CD8-positive, alpha-beta memory T cell (primary cell): ENCODE measurements around the gene SLCO4A1. TPM values are rescaled to one million over a fixed set of nuclear protein-coding genes. Genes with fewer than 3 reads are reported as not detected.

Source experiments
- CTCF ChIA-PET: fragments of 350-600 bp; sonication (Branson Sonifier 250); formaldehyde crosslinking; loops from one replicate; lab custom pipeline; 2021; ENCODE audit warnings: antibody characterized with exemption; lab: Charles Lee
- POLR2A ChIA-PET: fragments of 350-600 bp; sonication (Branson Sonifier 250); formaldehyde crosslinking; loops from one replicate; lab custom pipeline; 2021; ENCODE audit warnings: antibody characterized with exemption; lab: Charles Lee
- DNase-seq, 5 donors: peaks; one replicate each; pipeline versions ENCODE4 v3.0.0 to v3.0.0-alpha.2; 2020 to 2022; ENCODE audit warnings: mixed read lengths in 1 of 5
- H3K27ac ChIP-seq: one replicate; pipeline ENCODE4 v1.7.0; 2013; ENCODE audit warnings: low read depth, mild to moderate bottlenecking, low read length, moderate library complexity
- H3K27me3 ChIP-seq: 2 replicates; pipeline ENCODE4 v1.7.0; 2013; ENCODE audit warnings: low read length, mild to moderate bottlenecking; ENCODE audit not compliant: insufficient read depth, poor library complexity, severe bottlenecking
- H3K36me3 ChIP-seq: 2 replicates; pipeline ENCODE4 v1.7.0; 2013; ENCODE audit warnings: mild to moderate bottlenecking, low read length, moderate library complexity; ENCODE audit not compliant: insufficient read depth
- H3K4me1 ChIP-seq: 2 replicates; pipeline ENCODE4 v1.7.0; 2013; ENCODE audit warnings: mild to moderate bottlenecking, low read length, moderate library complexity; ENCODE audit not compliant: insufficient read depth
- H3K4me3 ChIP-seq: 2 replicates; pipeline ENCODE4 v1.7.0; 2013; ENCODE audit warnings: mild to moderate bottlenecking, low read length
- H3K9me3 ChIP-seq: 2 replicates; pipeline ENCODE4 v1.7.0; 2013; ENCODE audit warnings: mild to moderate bottlenecking, low read length
- H3K27ac Mint-ChIP-seq, 8 donors: one replicate each; pipeline ENCODE4 v1.8.0; 2020 to 2021; ENCODE audit warnings: mixed read lengths in 8 of 8, mild to moderate bottlenecking in 6 of 8, inconsistent platforms in 3 of 8, moderate library complexity in 3 of 8
- H3K27me3 Mint-ChIP-seq, 2 donors: one replicate each; pipeline ENCODE4 v1.8.0; 2020 to 2021; ENCODE audit warnings: mixed read lengths in 2 of 2, mild to moderate bottlenecking in 1 of 2, moderate library complexity in 1 of 2
- H3K36me3 Mint-ChIP-seq, 3 donors: one replicate each; pipeline ENCODE4 v1.8.0; 2020 to 2021; ENCODE audit warnings: mixed read lengths in 3 of 3, inconsistent platforms in 1 of 3, mild to moderate bottlenecking in 1 of 3
- H3K4me1 Mint-ChIP-seq, 3 donors: one replicate each; pipeline ENCODE4 v1.8.0; 2020 to 2021; ENCODE audit warnings: mixed read lengths in 3 of 3, inconsistent platforms in 1 of 3, mild to moderate bottlenecking in 1 of 3
- H3K4me3 Mint-ChIP-seq, 7 donors: one replicate each; pipeline ENCODE4 v1.8.0; 2020 to 2021; ENCODE audit warnings: mixed read lengths in 7 of 7, mild to moderate bottlenecking in 6 of 7, moderate library complexity in 4 of 7, inconsistent platforms in 2 of 7
- H3K9me3 Mint-ChIP-seq, 5 donors: one replicate each; pipeline ENCODE4 v1.8.0; 2020 to 2022; ENCODE audit warnings: mixed read lengths in 5 of 5, mild to moderate bottlenecking in 3 of 5, moderate library complexity in 2 of 5, inconsistent platforms in 1 of 5
- polyA plus RNA-seq: library from polyadenylated mRNA; unstranded; fragments of 300-500 nt; fragmentation: Illumina TruSeq; gene quantifications from one replicate; pipeline ENCODE4 v1.2.3, GENCODE V29; 2021
- total RNA-seq, 2 experiments: library from RNA; stranded (reverse); gene quantifications; one replicate each; pipeline ENCODE4 v1.2.3, GENCODE V29; 2021

The SLCO4A1 gene
- total and polyA plus RNA-seq, 3 experiments from 2014 or later = 0.47 to 44.9 (median 42.0) TPM

DNA sequence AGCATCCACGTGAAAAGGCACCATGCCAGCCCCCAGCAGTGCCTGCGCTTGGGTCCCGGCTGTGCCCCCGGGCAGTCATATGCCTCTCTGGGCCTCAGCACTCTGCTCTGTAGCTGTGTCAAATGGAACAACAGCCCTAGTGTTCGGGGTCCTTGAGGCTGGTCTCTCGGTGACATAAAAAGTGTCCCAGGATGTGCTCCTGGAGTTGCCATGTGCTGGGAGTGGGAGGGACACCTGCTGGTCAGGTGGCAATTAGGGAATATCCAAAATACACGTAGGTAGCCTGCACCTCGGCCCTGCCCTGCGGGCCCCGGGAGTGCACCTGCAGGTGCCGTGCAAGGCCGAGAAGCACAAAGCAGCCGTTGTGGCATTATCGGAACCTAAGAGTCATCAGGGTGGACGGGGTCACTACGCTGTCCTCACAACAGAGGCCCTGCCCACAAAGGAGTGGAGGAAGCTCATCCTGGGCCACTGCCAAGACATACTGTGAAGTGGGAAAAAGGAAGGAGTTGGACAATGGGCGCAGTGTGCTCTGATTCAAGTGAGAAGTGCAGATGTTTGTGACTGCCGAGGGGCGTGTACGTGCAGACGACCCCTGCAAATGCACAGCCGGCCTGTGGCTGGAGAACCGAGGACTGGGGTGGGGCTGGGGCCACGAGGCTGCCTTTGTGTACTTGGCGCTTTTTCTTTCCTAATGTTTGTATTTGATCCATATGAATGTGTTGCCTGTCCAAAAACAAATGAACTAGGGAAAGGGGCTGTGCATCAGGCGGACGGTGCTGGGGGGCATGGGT, 24.6 kb downstream of the SLCO4A1 start:
- Histone ChIP-seq H3K36me3 (no peaks in the 10 kb centered on the region), H3K27ac (no peak overlapping the region), H3K27me3 (no peaks in the 10 kb centered on the region), H3K9me3 (no peaks in the 10 kb centered on the region), H3K4me1 (no peaks in the 10 kb centered on the region), H3K4me3 (no peak overlapping the region)
- no peak for DNase-seq
- H3K36me3 Mint-ChIP-seq = no peaks in the 10 kb centered on the region
- H3K27ac Mint-ChIP-seq = peak overlapping the region in 1 of 8 donors; percentile 65
- ChIA-PET POLR2A (no interaction called here), CTCF (interaction anchor here (1.0 to 1.6 kb wide), 3 partner anchors 125 to 142 kb away, joined by 4 to 11 read pairs (median 8); no protein-coding TSS in a partner anchor)
- no peaks in the 10 kb centered on the region for H3K4me1 Mint-ChIP-seq
- no peaks in the 10 kb centered on the region for H3K27me3 Mint-ChIP-seq
- no peaks in the 10 kb centered on the region for H3K9me3 Mint-ChIP-seq
- H3K4me3 Mint-ChIP-seq = no peak overlapping the region

GRCh38 chr20:62667530-62668440, 25.5 kb downstream of the SLCO4A1 start:
- no peaks in the 10 kb centered on the region for H3K9me3 Mint-ChIP-seq
- Histone ChIP-seq H3K4me1 (no peaks in the 10 kb centered on the region), H3K27ac (no peak overlapping the region), H3K27me3 (no peaks in the 10 kb centered on the region), H3K36me3 (no peaks in the 10 kb centered on the region), H3K9me3 (no peaks in the 10 kb centered on the region), H3K4me3 (no peak overlapping the region)
- no peaks in the 10 kb centered on the region for H3K4me1 Mint-ChIP-seq
- ChIA-PET POLR2A (no interaction called here), CTCF (interaction anchor here (0.7 to 1.6 kb wide), 5 partner anchors 116 to 141 kb away, joined by 3 to 11 read pairs (median 4); no protein-coding TSS in a partner anchor)
- DNase-seq = no peak
- peak overlapping the region in 1 of 8 donors; percentile 65 for H3K27ac Mint-ChIP-seq
- H3K27me3 Mint-ChIP-seq = no peaks in the 10 kb centered on the region
- no peaks in the 10 kb centered on the region for H3K36me3 Mint-ChIP-seq
- H3K4me3 Mint-ChIP-seq = no peak overlapping the region

- Mint-ChIP-seq H3K4me3 (no peak overlapping the region), H3K27me3 (no peaks in the 10 kb centered on the region), H3K9me3 (no peaks in the 10 kb centered on the region), H3K4me1 (no peaks in the 10 kb centered on the region), H3K36me3 (no peaks in the 10 kb centered on the region), H3K27ac (peak overlapping the region in 1 of 8 donors; percentile 32)
- Histone ChIP-seq H3K9me3 (no peaks in the 10 kb centered on the region), H3K27me3 (no peaks in the 10 kb centered on the region), H3K36me3 (no peaks in the 10 kb centered on the region), H3K4me3 (no peak overlapping the region), H3K27ac (no peak overlapping the region), H3K4me1 (no peaks in the 10 kb centered on the region)
- ChIA-PET POLR2A (no interaction called here), CTCF (interaction anchor here (1.0 to 1.6 kb wide), 7 partner anchors 72 to 140 kb away, joined by 3 to 11 read pairs (median 4); no protein-coding TSS in a partner anchor)
- peak in 4 of 5 donors; percentile 24 to 51 (median 37) for DNase-seq
Measured at GRCh38 chr20:62668441-62669027, 26.2 kb downstream of the SLCO4A1 start.

- Mint-ChIP-seq H3K36me3 (no peaks in the 10 kb centered on the region), H3K4me1 (no peaks in the 10 kb centered on the region), H3K27me3 (no peaks in the 10 kb centered on the region), H3K27ac (peak overlapping the region in 1 of 8 donors; percentile 32), H3K9me3 (no peaks in the 10 kb centered on the region), H3K4me3 (no peak overlapping the region)
- H3K27me3 ChIP-seq = no peaks in the 10 kb centered on the region
- ChIA-PET POLR2A (no interaction called here), CTCF (interaction anchor here (1.0 to 1.6 kb wide), 4 partner anchors 71 to 342 kb away, joined by 3 to 6 read pairs (median 4); no protein-coding TSS in a partner anchor)
- H3K4me1 ChIP-seq = no peaks in the 10 kb centered on the region
- DNase-seq = no peak
- H3K9me3 ChIP-seq = no peaks in the 10 kb centered on the region
- no peaks in the 10 kb centered on the region for H3K36me3 ChIP-seq
- no peak overlapping the region for H3K4me3 ChIP-seq
- H3K27ac ChIP-seq = no peak overlapping the region
Measured at GRCh38 chr20:62669249-62669648, 26.9 kb downstream of the SLCO4A1 start.

GRCh38 chr20:62670156-62670555, 27.9 kb downstream of the SLCO4A1 start:
- Mint-ChIP-seq H3K36me3 (no peaks in the 10 kb centered on the region), H3K27me3 (no peaks in the 10 kb centered on the region), H3K9me3 (no peaks in the 10 kb centered on the region), H3K4me3 (no peak overlapping the region), H3K27ac (no peak overlapping the region), H3K4me1 (no peaks in the 10 kb centered on the region)
- DNase-seq = no peak
- Histone ChIP-seq H3K9me3 (no peaks in the 10 kb centered on the region), H3K27ac (no peak overlapping the region), H3K36me3 (no peaks in the 10 kb centered on the region), H3K27me3 (no peaks in the 10 kb centered on the region), H3K4me3 (no peak overlapping the region), H3K4me1 (no peaks in the 10 kb centered on the region)
- CTCF ChIA-PET = interaction anchor here (1.1 to 1.6 kb wide), 2 partner anchors 70 to 341 kb away, joined by 3 read pairs; no protein-coding TSS in a partner anchor
- POLR2A ChIA-PET = no interaction called here

- POLR2A ChIA-PET = no interaction called here
- H3K27ac Mint-ChIP-seq = peak overlapping the region in 1 of 8 donors; percentile 85
Measured at GRCh38 chr20:62670998-62671397, 28.7 kb downstream of the SLCO4A1 start.

DNA sequence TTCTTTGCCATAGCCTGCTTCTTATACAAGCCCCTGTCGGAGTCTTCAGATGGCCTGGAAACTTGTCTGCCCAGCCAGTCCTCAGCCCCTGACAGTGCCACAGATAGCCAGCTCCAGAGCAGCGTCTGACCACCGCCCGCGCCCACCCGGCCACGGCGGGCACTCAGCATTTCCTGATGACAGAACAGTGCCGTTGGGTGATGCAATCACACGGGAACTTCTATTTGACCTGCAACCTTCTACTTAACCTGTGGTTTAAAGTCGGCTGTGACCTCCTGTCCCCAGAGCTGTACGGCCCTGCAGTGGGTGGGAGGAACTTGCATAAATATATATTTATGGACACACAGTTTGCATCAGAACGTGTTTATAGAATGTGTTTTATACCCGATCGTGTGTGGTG, 29.5 kb downstream of the SLCO4A1 start:
- ChIA-PET CTCF (no interaction called here), POLR2A (no interaction called here)
- H3K4me1 ChIP-seq = no peaks in the 10 kb centered on the region
- Mint-ChIP-seq H3K27me3 (no peaks in the 10 kb centered on the region), H3K36me3 (no peaks in the 10 kb centered on the region), H3K4me1 (no peaks in the 10 kb centered on the region), H3K4me3 (no peak overlapping the region), H3K9me3 (no peaks in the 10 kb centered on the region), H3K27ac (no peak overlapping the region)
- H3K36me3 ChIP-seq = no peaks in the 10 kb centered on the region
- H3K27me3 ChIP-seq = no peaks in the 10 kb centered on the region
- no peak overlapping the region for H3K4me3 ChIP-seq
- no peak for DNase-seq
- H3K27ac ChIP-seq = no peak overlapping the region
- H3K9me3 ChIP-seq = no peaks in the 10 kb centered on the region

More at GRCh38 chr20:62670998-62671397, 28.7 kb downstream of the SLCO4A1 start:
- H3K27me3 ChIP-seq = no peaks in the 10 kb centered on the region
- Mint-ChIP-seq H3K4me3 (no peak overlapping the region), H3K36me3 (no peaks in the 10 kb centered on the region), H3K9me3 (no peaks in the 10 kb centered on the region), H3K4me1 (no peaks in the 10 kb centered on the region), H3K27me3 (no peaks in the 10 kb centered on the region)
- H3K4me1 ChIP-seq = no peaks in the 10 kb centered on the region
- DNase-seq = no peak
- no peaks in the 10 kb centered on the region for H3K36me3 ChIP-seq
- no peak overlapping the region for H3K4me3 ChIP-seq
- CTCF ChIA-PET = no interaction called here
- H3K27ac ChIP-seq = no peak overlapping the region
- H3K9me3 ChIP-seq = no peaks in the 10 kb centered on the region
